ENCODE data around the gene GLIS1. TPM values are rescaled to one million over a fixed set of nuclear protein-coding genes. Genes with fewer than 3 reads are reported as not detected.

GLIS1 gene
- total and polyA plus RNA-seq, 2 experiments from 2014 or later = 0.13 to 1.3 TPM

DNA sequence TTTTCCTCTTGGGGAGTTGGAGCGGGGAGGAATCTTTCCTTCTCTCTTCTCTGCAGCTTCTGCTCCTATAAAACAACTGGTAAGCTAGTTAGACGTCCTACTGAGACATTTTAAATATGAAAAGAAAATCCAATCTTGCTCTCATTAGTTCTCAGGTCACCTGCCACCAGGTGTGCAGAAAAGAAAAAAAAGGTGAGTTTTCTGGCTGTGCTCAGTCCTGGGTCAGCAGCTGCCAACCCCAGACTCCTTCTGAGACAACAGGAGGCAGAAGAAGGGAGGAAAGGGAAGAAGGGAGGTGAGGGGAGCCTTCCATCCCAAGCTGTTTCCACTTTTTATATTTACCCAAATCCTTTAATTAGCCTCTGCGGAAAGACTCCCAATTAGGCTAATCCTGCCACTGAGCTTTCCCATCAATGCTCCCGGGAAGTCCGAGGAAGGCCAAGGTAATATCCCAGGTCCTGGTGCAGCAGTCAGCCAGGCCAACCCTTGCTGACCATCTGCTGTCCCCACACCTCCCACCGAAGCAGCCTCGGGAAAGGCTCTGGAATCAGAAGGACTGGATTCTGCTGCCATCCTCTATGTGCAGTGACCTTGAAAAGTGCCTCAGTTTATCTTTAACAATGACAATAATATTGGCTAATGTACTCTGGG lies 33.4 kb downstream of the GLIS1 start:
- Histone ChIP-seq H3K9me3 (ENCODE audit: low read depth) (no peaks in the 10 kb centered on the region), H3K4me3 (no peak overlapping the region), H3K4me2 (no peak overlapping the region), H3K9me2 (replicated peaks; ENCODE audit: insufficient read depth) (no peaks in the 10 kb centered on the region), H3K79me2 (no peaks in the 10 kb centered on the region), H2AFZ (no peak overlapping the region), H3K4me1 (ENCODE audit: insufficient read depth) (peaks cover 3% of the 10 kb centered on the region), H3K27me3 (peaks cover 12% of the 10 kb centered on the region), H4K20me1 (ENCODE audit: insufficient read depth, poor library complexity, severe bottlenecking) (no peaks in the 10 kb centered on the region), H3K27ac (no peak overlapping the region), H3K36me3 (replicated peaks; ENCODE audit: insufficient read depth, low read depth) (no peaks in the 10 kb centered on the region)
- no peak for TF ChIP-seq EZH2 (IDR thresholded peaks at IDR 0.05; ENCODE audit: borderline replicate concordance)
- TF ChIP-seq, protein P1, sequence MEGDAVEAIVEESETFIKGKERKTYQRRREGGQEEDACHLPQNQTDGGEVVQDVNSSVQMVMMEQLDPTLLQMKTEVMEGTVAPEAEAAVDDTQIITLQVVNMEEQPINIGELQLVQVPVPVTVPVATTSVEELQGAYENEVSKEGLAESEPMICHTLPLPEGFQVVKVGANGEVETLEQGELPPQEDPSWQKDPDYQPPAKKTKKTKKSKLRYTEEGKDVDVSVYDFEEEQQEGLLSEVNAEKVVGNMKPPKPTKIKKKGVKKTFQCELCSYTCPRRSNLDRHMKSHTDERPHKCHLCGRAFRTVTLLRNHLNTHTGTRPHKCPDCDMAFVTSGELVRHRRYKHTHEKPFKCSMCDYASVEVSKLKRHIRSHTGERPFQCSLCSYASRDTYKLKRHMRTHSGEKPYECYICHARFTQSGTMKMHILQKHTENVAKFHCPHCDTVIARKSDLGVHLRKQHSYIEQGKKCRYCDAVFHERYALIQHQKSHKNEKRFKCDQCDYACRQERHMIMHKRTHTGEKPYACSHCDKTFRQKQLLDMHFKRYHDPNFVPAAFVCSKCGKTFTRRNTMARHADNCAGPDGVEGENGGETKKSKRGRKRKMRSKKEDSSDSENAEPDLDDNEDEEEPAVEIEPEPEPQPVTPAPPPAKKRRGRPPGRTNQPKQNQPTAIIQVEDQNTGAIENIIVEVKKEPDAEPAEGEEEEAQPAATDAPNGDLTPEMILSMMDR (IDR thresholded peaks at IDR 0.05; ENCODE audit: poor library complexity) = no peak
- TF ChIP-seq EZH2phosphoT487 (IDR thresholded peaks at IDR 0.05; ENCODE audit: low read depth, severe bottlenecking, unreplicated experiment) = no peak
- no peak for DNase-seq (ENCODE audit: low spot score)
- WGBS (ENCODE audit: low lambda C conversion rate, missing lambda C conversion rate) = 48% methylated on average over 7 of the region's 7 CpGs

DNA sequence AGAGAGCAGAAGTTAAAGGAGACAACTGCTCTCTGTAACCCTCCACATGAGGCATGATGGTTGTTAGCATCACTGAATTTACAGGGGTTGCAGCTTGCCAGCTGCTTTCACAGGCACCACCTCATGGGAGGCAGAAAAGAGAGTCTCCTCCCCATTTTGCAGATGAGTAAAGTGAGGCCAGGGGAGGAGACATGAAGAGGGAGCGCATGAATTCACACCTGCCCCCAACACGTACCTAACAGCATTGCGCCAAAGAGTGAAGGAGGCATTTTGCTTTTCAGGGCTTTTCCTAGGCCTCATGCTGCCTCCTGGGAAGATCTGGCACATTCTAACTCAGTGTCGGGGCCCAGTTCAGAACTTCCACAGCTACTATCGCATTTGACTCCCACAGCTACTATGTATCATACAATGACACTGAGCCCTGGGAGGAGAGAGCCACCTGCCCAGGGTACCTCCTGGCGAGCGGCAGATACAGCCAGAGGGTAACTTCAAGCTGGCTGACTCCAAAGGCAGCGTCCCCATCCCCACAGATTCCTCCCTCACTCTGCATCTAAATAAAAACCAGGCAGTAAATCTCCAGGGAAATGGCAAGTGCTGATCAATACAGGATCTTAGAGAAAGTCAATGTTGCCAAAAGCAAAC lies 34.0 kb downstream of the GLIS1 start:
- DNase-seq (ENCODE audit: low spot score) = no peak
- Histone ChIP-seq H3K9me3 (ENCODE audit: low read depth) (no peaks in the 10 kb centered on the region), H2AFZ (no peak overlapping the region), H4K20me1 (ENCODE audit: insufficient read depth, poor library complexity, severe bottlenecking) (no peaks in the 10 kb centered on the region), H3K4me3 (no peak overlapping the region), H3K27ac (no peak overlapping the region), H3K4me1 (ENCODE audit: insufficient read depth) (peaks cover 3% of the 10 kb centered on the region), H3K9me2 (replicated peaks; ENCODE audit: insufficient read depth) (no peaks in the 10 kb centered on the region), H3K4me2 (no peak overlapping the region), H3K27me3 (peaks cover 12% of the 10 kb centered on the region), H3K79me2 (no peaks in the 10 kb centered on the region), H3K36me3 (replicated peaks; ENCODE audit: insufficient read depth, low read depth) (no peaks in the 10 kb centered on the region)
- TF ChIP-seq, protein P1 (IDR thresholded peaks at IDR 0.05; ENCODE audit: poor library complexity) = no peak
- no peak for TF ChIP-seq EZH2phosphoT487 (IDR thresholded peaks at IDR 0.05; ENCODE audit: low read depth, severe bottlenecking, unreplicated experiment)
- TF ChIP-seq EZH2 (IDR thresholded peaks at IDR 0.05; ENCODE audit: borderline replicate concordance) = no peak
- WGBS (ENCODE audit: low lambda C conversion rate, missing lambda C conversion rate) = 88% methylated on average over 8 of the region's 8 CpGs

DNA sequence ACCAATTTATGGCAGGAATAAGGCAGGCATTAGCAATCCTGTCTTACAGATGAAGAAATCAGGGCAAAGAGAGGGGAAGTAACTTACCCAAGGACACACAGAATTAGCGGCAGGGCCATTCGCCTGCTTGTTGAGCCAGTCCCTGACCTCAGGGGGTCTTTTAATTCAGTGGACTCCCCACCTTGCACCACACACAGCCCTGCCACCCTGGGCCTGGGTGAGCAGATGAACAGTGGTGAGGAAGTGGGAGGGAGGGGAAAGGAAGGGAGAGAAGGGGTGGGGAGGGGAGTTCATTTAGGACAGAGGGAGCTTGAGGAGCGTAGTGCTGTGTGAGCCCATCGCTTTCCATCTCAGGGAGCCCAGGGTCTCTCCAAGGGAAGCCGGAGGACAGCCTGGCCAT lies 34.7 kb downstream of the GLIS1 start:
- Histone ChIP-seq H3K9me3 (ENCODE audit: low read depth) (no peaks in the 10 kb centered on the region), H3K4me2 (no peak overlapping the region), H3K4me1 (ENCODE audit: insufficient read depth) (peaks cover 3% of the 10 kb centered on the region), H3K36me3 (replicated peaks; ENCODE audit: insufficient read depth, low read depth) (no peaks in the 10 kb centered on the region), H4K20me1 (ENCODE audit: insufficient read depth, poor library complexity, severe bottlenecking) (no peaks in the 10 kb centered on the region), H3K27ac (no peak overlapping the region), H2AFZ (no peak overlapping the region), H3K27me3 (peaks cover 12% of the 10 kb centered on the region), H3K4me3 (no peak overlapping the region), H3K9me2 (replicated peaks; ENCODE audit: insufficient read depth) (no peaks in the 10 kb centered on the region), H3K79me2 (no peaks in the 10 kb centered on the region)
- DNase-seq (ENCODE audit: low spot score) = no peak
- 90% methylated on average over 4 of the region's 5 CpGs for WGBS (ENCODE audit: low lambda C conversion rate, missing lambda C conversion rate)
- no peak for TF ChIP-seq EZH2 (IDR thresholded peaks at IDR 0.05; ENCODE audit: borderline replicate concordance)
- TF ChIP-seq, protein P1 (IDR thresholded peaks at IDR 0.05; ENCODE audit: poor library complexity) = no peak
- no peak for TF ChIP-seq EZH2phosphoT487 (IDR thresholded peaks at IDR 0.05; ENCODE audit: low read depth, severe bottlenecking, unreplicated experiment)
